ENCODE results near the gene CERS2. TPM values are rescaled to one million over a fixed set of nuclear protein-coding genes. Genes with fewer than 3 reads are reported as not detected.

The CERS2 gene, protein sequence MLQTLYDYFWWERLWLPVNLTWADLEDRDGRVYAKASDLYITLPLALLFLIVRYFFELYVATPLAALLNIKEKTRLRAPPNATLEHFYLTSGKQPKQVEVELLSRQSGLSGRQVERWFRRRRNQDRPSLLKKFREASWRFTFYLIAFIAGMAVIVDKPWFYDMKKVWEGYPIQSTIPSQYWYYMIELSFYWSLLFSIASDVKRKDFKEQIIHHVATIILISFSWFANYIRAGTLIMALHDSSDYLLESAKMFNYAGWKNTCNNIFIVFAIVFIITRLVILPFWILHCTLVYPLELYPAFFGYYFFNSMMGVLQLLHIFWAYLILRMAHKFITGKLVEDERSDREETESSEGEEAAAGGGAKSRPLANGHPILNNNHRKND
- total RNA-seq (ENCODE audit: low replicate concordance): 26.1 and 138 TPM in 2 replicates

DNA sequence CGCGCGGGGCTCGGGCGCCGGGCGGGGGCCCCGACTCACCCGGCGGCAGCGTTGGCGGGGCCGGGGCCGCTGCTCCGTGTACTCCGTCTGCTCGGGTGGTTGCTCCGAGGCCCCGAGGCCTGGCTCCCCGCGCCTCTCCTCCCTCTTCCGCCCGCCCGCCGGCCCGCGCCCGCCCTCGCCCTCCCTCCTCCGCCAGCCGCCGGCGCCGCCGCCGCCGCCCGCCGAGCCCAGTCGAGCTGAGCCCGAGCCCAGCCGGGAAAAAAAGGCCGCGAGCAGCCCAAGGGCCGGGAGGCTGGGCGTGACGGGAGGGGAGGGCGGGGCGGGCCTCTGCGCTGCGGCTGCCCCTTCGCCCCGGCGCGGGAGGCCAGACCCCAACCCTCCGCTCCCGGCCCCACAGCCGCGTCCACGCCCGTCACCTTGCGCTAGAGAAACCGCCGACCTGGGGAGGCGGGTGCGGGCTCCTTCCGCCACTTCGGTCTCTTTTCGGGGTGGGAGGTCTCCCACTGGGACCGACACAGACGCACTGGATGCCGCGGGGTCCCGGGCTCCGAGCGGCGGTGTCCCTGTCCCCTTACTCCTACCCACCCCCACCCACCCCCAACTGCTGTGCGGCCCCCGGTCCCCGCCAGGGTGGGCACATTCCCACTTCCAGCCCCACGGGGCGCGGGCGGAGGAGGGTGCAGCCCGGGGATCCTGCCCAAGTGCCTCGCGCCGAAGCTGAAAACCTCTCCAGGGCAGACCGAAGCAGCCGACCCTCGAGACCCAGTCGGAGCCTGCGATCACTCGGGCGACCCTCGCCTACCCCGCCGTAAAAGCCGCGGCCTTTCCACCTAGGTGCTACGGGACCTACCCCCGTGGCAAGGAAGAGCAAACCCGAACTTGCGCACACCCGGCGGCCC, at the start of gene CERS2:
Gene CERS2 (minus strand): TSS at position 256 of the 899 bp plus-strand sequence. CDS start 5,745 bp downstream, outside the sequence.
- DNase-seq (ENCODE audit: low read depth): peak; percentile 68
- H3K4me3 ChIP-seq (ENCODE audit: low read depth, low read length): peak within 1 kb of the TSS; percentile 86
- TF ChIP-seq, protein P1, sequence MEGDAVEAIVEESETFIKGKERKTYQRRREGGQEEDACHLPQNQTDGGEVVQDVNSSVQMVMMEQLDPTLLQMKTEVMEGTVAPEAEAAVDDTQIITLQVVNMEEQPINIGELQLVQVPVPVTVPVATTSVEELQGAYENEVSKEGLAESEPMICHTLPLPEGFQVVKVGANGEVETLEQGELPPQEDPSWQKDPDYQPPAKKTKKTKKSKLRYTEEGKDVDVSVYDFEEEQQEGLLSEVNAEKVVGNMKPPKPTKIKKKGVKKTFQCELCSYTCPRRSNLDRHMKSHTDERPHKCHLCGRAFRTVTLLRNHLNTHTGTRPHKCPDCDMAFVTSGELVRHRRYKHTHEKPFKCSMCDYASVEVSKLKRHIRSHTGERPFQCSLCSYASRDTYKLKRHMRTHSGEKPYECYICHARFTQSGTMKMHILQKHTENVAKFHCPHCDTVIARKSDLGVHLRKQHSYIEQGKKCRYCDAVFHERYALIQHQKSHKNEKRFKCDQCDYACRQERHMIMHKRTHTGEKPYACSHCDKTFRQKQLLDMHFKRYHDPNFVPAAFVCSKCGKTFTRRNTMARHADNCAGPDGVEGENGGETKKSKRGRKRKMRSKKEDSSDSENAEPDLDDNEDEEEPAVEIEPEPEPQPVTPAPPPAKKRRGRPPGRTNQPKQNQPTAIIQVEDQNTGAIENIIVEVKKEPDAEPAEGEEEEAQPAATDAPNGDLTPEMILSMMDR (IDR thresholded peaks at IDR 0.05; ENCODE audit: insufficient read depth, low read length): no peak

DNA sequence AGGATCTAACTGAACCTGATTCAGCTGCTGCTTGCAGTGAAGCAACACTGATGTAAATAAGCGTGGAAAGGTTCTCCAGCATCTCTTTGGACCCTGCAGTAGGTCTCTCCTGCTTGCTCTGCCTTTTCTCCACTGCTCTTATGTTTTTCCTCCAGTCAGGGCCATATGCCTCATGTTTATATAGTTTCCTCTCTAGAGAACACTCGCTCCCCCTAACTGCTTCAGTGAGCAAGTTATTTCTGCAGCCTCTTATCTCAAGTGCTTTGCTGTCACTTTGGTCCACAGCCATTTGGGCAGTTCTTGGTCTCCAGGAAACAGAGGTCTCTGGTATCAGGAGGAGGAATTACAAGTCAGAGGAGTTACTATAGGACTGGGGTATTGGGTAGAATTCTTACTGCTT, 38.9 kb upstream of the CERS2 start:
- TF ChIP-seq, protein P1 (IDR thresholded peaks at IDR 0.05; ENCODE audit: insufficient read depth, low read length): peak; percentile 41
- peak; percentile 87 for DNase-seq (ENCODE audit: low read depth)
- H3K4me3 ChIP-seq (ENCODE audit: low read depth, low read length): no peak overlapping the region

DNA sequence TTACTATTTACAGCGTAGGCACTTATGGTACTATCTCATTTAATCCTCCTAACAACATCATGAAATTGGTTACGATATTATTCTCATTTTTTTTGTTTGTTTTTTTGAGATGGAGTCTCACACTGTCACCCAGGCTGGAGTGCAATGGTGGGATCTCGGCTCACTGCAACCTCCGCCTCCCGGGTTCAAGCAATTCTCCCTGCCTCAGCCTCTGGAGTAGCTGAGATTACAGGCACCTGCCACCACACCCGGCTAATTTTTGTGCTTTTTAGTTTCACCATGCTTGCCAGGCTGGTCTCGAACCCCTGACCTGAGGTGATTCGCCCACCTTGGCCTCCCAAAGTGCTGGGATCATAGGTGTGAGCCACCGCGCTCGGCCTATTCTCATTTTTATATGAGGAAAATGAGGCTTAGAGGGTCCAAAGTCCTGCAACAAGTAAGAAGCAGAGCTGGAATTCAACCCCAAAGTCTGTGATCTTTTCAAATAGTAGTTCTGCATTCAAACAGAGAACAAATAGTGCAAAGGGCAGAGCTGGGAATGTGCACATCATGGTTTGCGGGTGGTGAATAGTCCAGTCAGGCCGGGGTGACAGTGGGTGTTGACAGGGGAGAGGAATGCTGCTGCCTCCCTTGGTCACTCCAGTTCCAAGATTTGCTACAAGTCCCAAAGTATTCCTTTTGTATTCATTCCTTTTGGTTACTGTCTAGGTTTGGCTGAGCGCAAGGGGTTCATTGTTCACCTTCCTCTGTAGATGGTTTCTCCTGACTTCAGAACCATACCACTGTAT, 38.2 kb upstream of the CERS2 start:
- DNase-seq (ENCODE audit: low read depth): no peak
- TF ChIP-seq, protein P1 (IDR thresholded peaks at IDR 0.05; ENCODE audit: insufficient read depth, low read length): no peak
- H3K4me3 ChIP-seq (ENCODE audit: low read depth, low read length): no peak overlapping the region

DNA sequence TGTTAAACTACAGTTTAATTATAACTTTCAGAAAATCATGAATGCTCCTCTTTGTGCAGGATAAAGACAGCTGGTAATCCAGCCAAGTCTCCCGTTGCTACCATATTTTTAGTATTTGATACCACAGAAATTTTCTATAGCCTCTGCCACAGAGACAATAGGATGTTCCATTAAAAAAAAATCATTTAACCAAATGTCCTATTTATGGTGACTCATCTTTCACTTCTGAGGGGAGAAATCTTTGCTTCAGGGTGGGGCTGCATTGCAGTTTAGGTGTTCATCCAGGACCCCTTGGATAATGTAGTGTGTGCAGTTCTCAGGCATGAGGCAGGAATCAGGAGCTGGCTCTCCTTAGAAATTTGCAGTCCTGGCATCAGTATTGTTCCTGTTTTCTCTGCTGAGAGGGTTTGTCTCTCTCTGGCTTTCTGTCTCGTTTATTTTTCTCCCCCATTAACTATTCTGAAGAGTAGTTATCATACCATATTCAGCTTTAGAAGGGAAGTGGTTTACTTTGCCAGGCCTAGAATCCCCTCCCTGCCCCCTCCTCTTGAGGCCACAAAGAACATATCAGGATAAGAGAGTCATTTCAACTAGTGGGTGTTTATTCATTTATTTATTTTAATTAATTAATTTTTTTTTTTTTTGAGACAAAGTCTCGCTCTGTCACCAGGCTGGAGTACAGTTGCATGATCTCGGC, 36.7 kb upstream of the CERS2 start:
- no peak overlapping the region for H3K4me3 ChIP-seq (ENCODE audit: low read depth, low read length)
- TF ChIP-seq, protein P1 (IDR thresholded peaks at IDR 0.05; ENCODE audit: insufficient read depth, low read length): no peak
- DNase-seq (ENCODE audit: low read depth): peak; percentile 11

DNA sequence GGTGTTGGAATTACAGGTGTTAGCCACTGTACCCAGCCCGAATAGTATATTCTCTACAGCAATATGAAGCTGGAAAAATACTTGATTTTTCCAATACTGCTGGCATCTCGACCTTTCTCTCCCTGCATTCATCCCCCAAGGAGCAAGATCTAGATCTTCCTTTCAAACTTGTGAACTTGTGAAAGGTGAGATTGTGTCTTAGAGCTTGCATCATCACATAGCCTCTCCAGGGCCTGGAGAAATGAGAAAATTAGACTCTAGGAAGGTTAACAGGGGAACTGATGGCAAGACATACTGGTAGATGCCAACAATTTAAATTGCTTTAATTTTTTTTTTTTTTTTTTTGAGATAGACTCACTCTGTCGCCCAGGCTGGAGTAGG, 35.7 kb upstream of the CERS2 start:
- DNase-seq (ENCODE audit: low read depth): no peak
- TF ChIP-seq, protein P1 (IDR thresholded peaks at IDR 0.05; ENCODE audit: insufficient read depth, low read length): no peak
- no peak overlapping the region for H3K4me3 ChIP-seq (ENCODE audit: low read depth, low read length)

Data from fibroblast of the aortic adventitia (primary cell).